Amniotic epithelial cell (primary cell): ENCODE results near the gene ZDHHC16.
"Not testable (repeated sequence)": the region's sequence is repeated elsewhere in the genome, so short reads cannot be mapped to it uniquely, and the experiment has no call there.

Experiments
- DNase-seq: peaks from one replicate; pipeline ENCODE4 v3.0.0-alpha.2; 2010; ENCODE audit warnings: low read depth

ZDHHC16 gene

GRCh38 chr10:97434557-97434956 lies 11.4 kb upstream of the ZDHHC16 start:
- no peak for DNase-seq

GRCh38 chr10:97435211-97435610 lies 10.8 kb upstream of the ZDHHC16 start:
- no peak for DNase-seq

GRCh38 chr10:97442277-97442676 lies 3.7 kb upstream of the ZDHHC16 start:
- DNase-seq, result no peak

- DNase-seq, result no peak
Measured at GRCh38 chr10:97444212-97444611, 1.8 kb upstream of the ZDHHC16 start.

GRCh38 chr10:97445357-97445721 lies 636 bp upstream of the ZDHHC16 start:
- DNase-seq, result no peak

- no peak for DNase-seq
Measured at GRCh38 chr10:97450828-97451227, 4.9 kb downstream of the ZDHHC16 start.

GRCh38 chr10:97451605-97452004 lies 5.6 kb downstream of the ZDHHC16 start:
- DNase-seq, result no peak

- DNase-seq, result no peak
Measured at GRCh38 chr10:97452352-97452751, 6.4 kb downstream of the ZDHHC16 start.

- peak; percentile 38 for DNase-seq
Measured at GRCh38 chr10:97454330-97455036, 8.5 kb downstream of the ZDHHC16 start.

GRCh38 chr10:97456034-97456685 lies 10.2 kb downstream of the ZDHHC16 start:
- no peak for DNase-seq

- no peak for DNase-seq
Measured at GRCh38 chr10:97456686-97457065, 10.7 kb downstream of the ZDHHC16 start.

- DNase-seq, result no peak
Measured at GRCh38 chr10:97459111-97459510, 13.1 kb downstream of the ZDHHC16 start.

GRCh38 chr10:97459933-97460332 lies 14.0 kb downstream of the ZDHHC16 start:
- no peak for DNase-seq

- DNase-seq, result no peak
Measured at GRCh38 chr10:97462309-97462708, 16.3 kb downstream of the ZDHHC16 start.

GRCh38 chr10:97463363-97464132 lies 17.6 kb downstream of the ZDHHC16 start:
- peak; percentile 63 for DNase-seq

GRCh38 chr10:97464226-97464625 lies 18.3 kb downstream of the ZDHHC16 start:
- DNase-seq, result no peak

GRCh38 chr10:97465982-97466381 lies 20.0 kb downstream of the ZDHHC16 start:
- DNase-seq, result no peak

GRCh38 chr10:97466755-97467154 lies 20.8 kb downstream of the ZDHHC16 start:
- DNase-seq, result peak; percentile 28

- DNase-seq, result no peak
Measured at GRCh38 chr10:97468162-97468561, 22.2 kb downstream of the ZDHHC16 start.

GRCh38 chr10:97468781-97469180 lies 22.8 kb downstream of the ZDHHC16 start:
- not testable (repeated sequence) for DNase-seq

- no peak for DNase-seq
Measured at GRCh38 chr10:97474918-97475317, 28.9 kb downstream of the ZDHHC16 start.

GRCh38 chr10:97475936-97476594 lies 30.1 kb downstream of the ZDHHC16 start:
- peak; percentile 89 for DNase-seq

GRCh38 chr10:97479410-97479809 lies 33.4 kb downstream of the ZDHHC16 start:
- not testable (repeated sequence) for DNase-seq
